ENCODE data around the gene MCC. TPM values are rescaled to one million over a fixed set of nuclear protein-coding genes. Genes with fewer than 3 reads are reported as not detected.

MCC gene
- total RNA-seq, 1 donor from 2014 or later: 2.5 TPM

- TF ChIP-seq CTCF (IDR thresholded peaks at IDR 0.05): no peak
- TF ChIP-seq EZH2phosphoT487 (IDR thresholded peaks at IDR 0.05): no peak
- TF ChIP-seq EZH2 (IDR thresholded peaks at IDR 0.05): no peak
- no peak for DNase-seq (ENCODE audit: low spot score)
- H3K4me3 Mint-ChIP-seq: no peak overlapping the region
- H3K27me3 Mint-ChIP-seq (ENCODE audit: insufficient read depth, low read depth): no peaks in the 10 kb centered on the region
- H3K4me1 Mint-ChIP-seq: peaks cover 7% of the 10 kb centered on the region
- Histone ChIP-seq H3K9me3 (ENCODE audit: low read depth) (no peaks in the 10 kb centered on the region), H3K27ac (no peak overlapping the region), H3K9ac (no peak overlapping the region), H3K36me3 (no peaks in the 10 kb centered on the region), H3K4me2 (no peak overlapping the region), H3K4me1 (no peaks in the 10 kb centered on the region), H3K79me2 (ENCODE audit: low read depth) (no peaks in the 10 kb centered on the region), H3F3A (ENCODE audit: low read depth) (no peaks in the 10 kb centered on the region), H3K27me3 (no peaks in the 10 kb centered on the region), H4K20me1 (ENCODE audit: low read depth) (no peaks in the 10 kb centered on the region), H2AFZ (replicated peaks) (no peak overlapping the region), H3K4me3 (no peak overlapping the region)
- H3K36me3 Mint-ChIP-seq: peaks cover 7% of the 10 kb centered on the region
- H3K27ac Mint-ChIP-seq: no peak overlapping the region
- H3K9me3 Mint-ChIP-seq: peaks cover 15% of the 10 kb centered on the region
Measured at GRCh38 chr5:113115061-113115460, 373.2 kb downstream of the MCC start.

- Mint-ChIP-seq H3K27me3 (ENCODE audit: insufficient read depth, low read depth) (no peaks in the 10 kb centered on the region), H3K4me1 (peaks cover 5% of the 10 kb centered on the region), H3K36me3 (peaks cover 7% of the 10 kb centered on the region), H3K4me3 (no peak overlapping the region), H3K9me3 (peaks cover 15% of the 10 kb centered on the region), H3K27ac (no peak overlapping the region)
- H3K9me3 ChIP-seq (ENCODE audit: low read depth): no peaks in the 10 kb centered on the region
- no peak overlapping the region for H3K4me2 ChIP-seq
- H2AFZ ChIP-seq (replicated peaks): no peak overlapping the region
- no peak overlapping the region for H3K9ac ChIP-seq
- no peaks in the 10 kb centered on the region for H4K20me1 ChIP-seq (ENCODE audit: low read depth)
- H3K4me3 ChIP-seq: no peak overlapping the region
- TF ChIP-seq EZH2phosphoT487 (IDR thresholded peaks at IDR 0.05) (no peak), CTCF (IDR thresholded peaks at IDR 0.05) (no peak), EZH2 (IDR thresholded peaks at IDR 0.05) (no peak)
- no peaks in the 10 kb centered on the region for H3K79me2 ChIP-seq (ENCODE audit: low read depth)
- no peaks in the 10 kb centered on the region for H3F3A ChIP-seq (ENCODE audit: low read depth)
- H3K36me3 ChIP-seq: no peaks in the 10 kb centered on the region
- no peaks in the 10 kb centered on the region for H3K4me1 ChIP-seq
- H3K27ac ChIP-seq: no peak overlapping the region
- DNase-seq (ENCODE audit: low spot score): no peak
- H3K27me3 ChIP-seq: no peaks in the 10 kb centered on the region
Measured at GRCh38 chr5:113114559-113114958, 373.7 kb downstream of the MCC start.

- H3K36me3 Mint-ChIP-seq: peaks cover 7% of the 10 kb centered on the region
Measured at GRCh38 chr5:113112435-113112834, 375.8 kb downstream of the MCC start.

More at GRCh38 chr5:113112435-113112834, 375.8 kb downstream of the MCC start:
- TF ChIP-seq EZH2phosphoT487 (IDR thresholded peaks at IDR 0.05) (no peak), CTCF (IDR thresholded peaks at IDR 0.05) (no peak), EZH2 (IDR thresholded peaks at IDR 0.05) (no peak)
- Histone ChIP-seq H3K4me3 (no peak overlapping the region), H3K79me2 (ENCODE audit: low read depth) (no peaks in the 10 kb centered on the region), H3K27ac (no peak overlapping the region), H3K36me3 (no peaks in the 10 kb centered on the region), H3K4me2 (no peak overlapping the region), H3K9me3 (ENCODE audit: low read depth) (no peaks in the 10 kb centered on the region), H4K20me1 (ENCODE audit: low read depth) (no peaks in the 10 kb centered on the region), H3K27me3 (no peaks in the 10 kb centered on the region), H3K4me1 (no peaks in the 10 kb centered on the region), H3K9ac (no peak overlapping the region), H2AFZ (replicated peaks) (no peak overlapping the region), H3F3A (ENCODE audit: low read depth) (no peaks in the 10 kb centered on the region)
- no peak overlapping the region for H3K27ac Mint-ChIP-seq
- H3K9me3 Mint-ChIP-seq: peaks cover 15% of the 10 kb centered on the region
- H3K27me3 Mint-ChIP-seq (ENCODE audit: insufficient read depth, low read depth): no peaks in the 10 kb centered on the region
- no peak overlapping the region for H3K4me3 Mint-ChIP-seq
- DNase-seq (ENCODE audit: low spot score): no peak
- no peaks in the 10 kb centered on the region for H3K4me1 Mint-ChIP-seq
